NCI-H2196 treated with DMSO at 0.1 percent for 48 hours (cell line): ENCODE results near the gene RUNX1.

ENCODE experiments used
- DNase-seq: peaks from one replicate; lab custom pipeline; 2025; ENCODE audit not compliant: unreplicated experiment; lab: John Stamatoyannopoulos, UW

RUNX1 gene

GRCh38 chr21:35017256-35017655 is 31.8 kb downstream of the RUNX1 start:
- DNase-seq: no peak

- no peak for DNase-seq
These were observed 32.4 kb downstream of the RUNX1 start for GRCh38 chr21:35016517-35017188.

- DNase-seq: no peak
These were observed 33.0 kb downstream of the RUNX1 start for GRCh38 chr21:35016071-35016470.

DNA sequence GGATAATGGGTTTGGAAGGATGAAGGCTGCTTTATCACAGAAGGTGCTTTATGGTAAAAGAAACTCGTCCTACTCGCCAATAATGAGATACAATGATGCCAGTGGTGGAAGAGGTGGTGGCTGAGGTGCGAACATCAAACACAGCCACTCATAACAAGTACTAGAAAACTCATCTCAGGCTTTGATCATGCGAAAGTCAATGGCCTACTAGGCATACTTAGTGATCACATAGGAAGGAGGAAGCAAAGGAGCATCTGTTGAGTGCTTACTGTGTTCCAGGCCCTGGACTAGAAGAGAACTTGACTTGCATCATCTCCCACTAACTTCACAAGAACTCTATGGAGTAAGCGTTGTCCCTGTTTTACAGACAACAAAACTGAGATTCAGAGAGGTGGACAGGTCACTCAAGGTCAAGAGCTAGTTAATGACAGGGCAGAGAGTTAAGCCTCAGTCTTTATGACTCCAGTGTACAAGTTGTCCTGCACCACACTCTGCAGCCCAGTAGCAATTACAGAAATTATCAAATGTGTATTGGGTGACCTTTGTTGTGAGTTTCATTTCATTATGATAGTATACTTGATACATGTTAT is 33.6 kb downstream of the RUNX1 start:
- DNase-seq: no peak

- DNase-seq: no peak
These were observed 34.6 kb downstream of the RUNX1 start for GRCh38 chr21:35014302-35015041.

GRCh38 chr21:35011681-35012080 is 37.4 kb downstream of the RUNX1 start:
- peak; percentile 30 for DNase-seq

GRCh38 chr21:35010447-35010846 is 38.7 kb downstream of the RUNX1 start:
- DNase-seq: no peak

DNA sequence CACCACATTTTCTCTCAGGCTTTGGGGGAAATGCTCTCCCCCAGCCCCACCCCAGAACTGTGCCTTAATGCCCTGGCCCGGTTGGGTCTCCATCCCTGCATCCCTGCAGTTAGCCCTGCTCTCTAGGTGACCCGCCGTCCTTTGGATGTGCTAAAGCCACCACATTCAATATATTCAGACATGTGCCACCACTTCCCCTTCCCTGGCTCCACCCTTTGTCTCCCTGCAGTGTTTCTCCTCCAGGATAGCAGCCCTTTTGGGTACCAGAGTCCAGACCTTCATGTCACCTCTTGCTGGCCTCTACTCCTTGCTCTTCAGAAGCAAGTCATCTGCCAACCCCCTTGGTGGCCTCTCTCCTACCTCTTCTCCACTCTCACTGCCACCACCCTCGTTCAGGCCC is 41.8 kb downstream of the RUNX1 start:
- no peak for DNase-seq

- no peak for DNase-seq
These were observed 42.3 kb downstream of the RUNX1 start for GRCh38 chr21:35006771-35007170.

DNA sequence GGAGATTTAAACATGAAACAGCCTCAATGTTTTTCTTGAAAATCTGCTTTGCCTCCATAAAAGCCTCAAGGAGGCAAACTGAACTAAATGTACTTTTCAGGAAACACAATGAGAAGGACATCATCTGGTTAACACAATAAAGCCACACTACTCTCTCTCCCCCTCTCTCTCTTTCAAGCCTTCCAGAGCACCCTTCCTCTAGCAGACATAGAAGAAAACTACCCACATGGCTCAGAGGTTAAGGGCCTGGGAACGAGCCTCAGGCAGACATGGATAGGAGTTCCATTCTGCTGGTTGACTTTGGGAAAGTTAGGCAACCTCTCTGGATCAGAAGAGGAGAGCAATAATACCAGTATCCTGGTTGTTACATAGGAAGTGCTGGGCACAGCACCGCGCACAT is 42.9 kb downstream of the RUNX1 start:
- no peak for DNase-seq

DNA sequence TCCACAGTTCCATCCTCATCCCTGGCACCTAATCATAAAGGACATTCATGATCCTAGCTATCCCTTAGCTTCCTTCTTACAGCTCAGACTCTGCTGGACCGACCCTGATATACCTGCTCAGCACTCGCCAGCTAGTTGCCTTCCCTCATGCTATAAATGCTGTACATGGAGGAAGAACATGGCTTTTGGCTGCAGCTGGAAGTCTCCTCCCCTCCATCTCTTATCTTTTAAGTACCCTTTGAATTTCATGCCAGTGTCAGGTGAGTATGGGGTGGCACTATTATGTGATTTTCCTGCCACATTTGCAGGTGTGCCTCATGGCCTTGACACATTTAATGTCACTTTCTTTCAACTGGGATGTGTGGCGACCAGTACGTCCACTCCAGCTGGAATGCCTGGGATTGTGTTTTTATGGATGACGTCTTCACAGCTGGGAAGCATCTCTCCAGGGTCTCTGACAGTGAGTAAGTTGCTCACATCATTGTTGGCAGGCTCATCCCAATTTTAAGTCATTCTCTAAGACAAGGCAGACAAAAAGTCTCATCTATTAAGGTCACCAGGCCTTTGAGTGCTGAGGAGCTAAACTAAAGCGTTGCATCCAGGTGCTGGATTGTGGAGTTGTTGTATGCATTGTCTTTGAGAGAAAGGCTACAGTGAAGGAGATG is 43.4 kb downstream of the RUNX1 start:
- no peak for DNase-seq

DNA sequence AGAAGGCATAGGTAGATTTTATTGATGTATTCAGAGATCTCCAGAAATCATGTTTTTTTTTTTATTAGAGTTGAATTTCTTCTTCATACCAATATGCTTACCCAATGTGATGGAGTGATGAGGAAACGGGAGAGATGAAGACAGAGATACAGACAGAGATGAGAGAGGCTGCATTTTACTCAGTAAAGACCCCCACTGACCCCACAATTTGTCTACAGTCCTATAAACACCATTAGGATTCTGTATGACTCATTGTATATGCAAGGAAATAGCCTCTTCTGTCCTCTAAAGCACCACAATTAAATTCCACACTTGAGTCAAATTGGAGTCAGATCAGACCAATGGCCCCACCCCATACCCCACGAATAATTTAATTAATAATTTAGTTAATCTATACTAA is 44.0 kb downstream of the RUNX1 start:
- DNase-seq: no peak

DNA sequence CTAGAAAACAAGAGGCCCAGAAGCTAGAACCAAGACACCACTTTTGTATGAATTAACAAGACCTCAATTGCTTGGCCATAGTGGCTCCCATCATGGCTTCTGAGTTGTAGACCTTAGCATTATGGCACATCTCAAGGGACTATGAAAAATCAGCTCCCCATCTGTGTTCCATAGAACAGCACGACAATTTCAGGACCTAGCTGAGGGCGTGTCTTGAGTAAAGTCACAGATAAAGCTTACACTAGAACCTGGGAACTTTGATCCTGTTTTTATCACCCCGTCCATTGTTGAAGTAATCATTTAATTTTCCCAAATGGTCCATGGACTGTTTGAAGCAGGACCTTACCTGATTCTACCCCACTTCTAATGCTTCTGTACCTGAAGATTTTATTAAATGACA is 44.8 kb downstream of the RUNX1 start:
- no peak for DNase-seq

DNA sequence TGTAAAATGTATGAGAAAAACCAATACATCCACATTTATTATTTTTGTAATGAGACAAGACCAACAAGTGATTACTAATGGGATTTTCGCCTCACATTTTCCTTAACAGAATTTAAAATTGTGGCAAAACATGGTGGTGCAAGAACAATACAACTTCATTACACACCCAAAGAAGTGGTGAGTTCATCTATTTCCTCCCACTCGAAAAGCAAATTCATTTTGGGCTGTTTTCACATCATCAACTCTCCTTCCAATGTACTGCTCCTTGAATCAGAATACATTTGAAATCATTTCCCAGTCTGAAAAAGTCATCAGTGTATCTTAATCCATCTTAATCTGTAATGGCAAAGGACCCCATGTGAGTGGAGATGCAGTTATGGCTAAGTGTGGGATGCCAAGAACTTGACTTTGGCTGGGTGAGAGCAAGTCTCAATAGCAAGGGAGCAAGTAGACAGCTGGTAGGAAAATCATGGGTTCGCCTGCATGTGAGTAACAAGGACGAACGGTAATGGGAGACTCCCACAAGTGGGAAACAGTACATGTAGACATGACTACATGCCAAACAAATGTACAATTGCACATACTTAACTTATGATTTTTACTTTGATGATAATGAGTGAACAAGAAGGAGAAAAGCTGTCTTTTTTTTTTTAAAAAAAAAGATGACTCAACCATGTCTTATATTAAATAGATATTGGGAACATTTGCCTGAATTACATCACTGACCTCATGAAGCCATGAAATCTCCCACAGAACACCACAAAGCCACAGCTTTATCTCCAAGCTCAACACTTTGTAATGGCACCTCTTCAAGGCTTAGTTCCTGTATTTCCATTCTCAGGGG is 46.0 kb downstream of the RUNX1 start:
- DNase-seq: no peak

DNA sequence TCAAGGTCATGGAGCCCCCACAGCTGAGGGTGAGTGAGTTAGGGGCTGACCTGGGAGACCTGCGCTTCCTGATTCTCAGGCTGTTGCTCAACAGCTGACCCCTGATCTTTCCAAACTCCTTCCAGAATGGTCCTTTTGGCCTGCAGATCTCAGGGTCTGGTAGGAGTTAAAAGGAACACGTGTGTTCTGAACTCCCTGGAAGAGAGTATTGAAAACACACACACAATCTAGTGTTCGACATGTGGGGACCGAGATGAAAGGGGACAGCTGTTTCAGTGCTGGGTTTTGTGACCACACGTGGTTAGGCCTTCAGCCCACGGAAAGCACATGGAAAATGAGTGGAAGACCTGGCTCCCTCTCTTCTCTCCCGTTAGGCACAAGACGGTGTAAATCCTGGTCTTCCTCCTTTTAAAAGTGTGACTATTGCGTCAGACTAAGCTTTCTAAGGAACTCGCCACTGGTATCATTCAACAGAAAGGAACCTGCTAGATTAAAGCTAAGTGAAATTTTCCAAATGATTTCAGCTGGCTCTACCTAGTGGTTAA is 49.6 kb downstream of the RUNX1 start:
- DNase-seq: no peak

- DNase-seq: no peak
These were observed 50.9 kb downstream of the RUNX1 start for GRCh38 chr21:34998176-34998575.

GRCh38 chr21:34997294-34997693 is 51.8 kb downstream of the RUNX1 start:
- DNase-seq: no peak

GRCh38 chr21:34996304-34997101 is 52.6 kb downstream of the RUNX1 start:
- DNase-seq: no peak

GRCh38 chr21:34995979-34996303 is 53.2 kb downstream of the RUNX1 start:
- no peak for DNase-seq
